ENCODE results near the gene UBE2U. TPM values are rescaled to one million over a fixed set of nuclear protein-coding genes. Genes with fewer than 3 reads are reported as not detected.

Gene UBE2U
- total and polyA plus RNA-seq, 10 of the 15 experiments (the other 5 are each of a cell fraction or from before 2014, with no cell fraction given): not detected

DNA sequence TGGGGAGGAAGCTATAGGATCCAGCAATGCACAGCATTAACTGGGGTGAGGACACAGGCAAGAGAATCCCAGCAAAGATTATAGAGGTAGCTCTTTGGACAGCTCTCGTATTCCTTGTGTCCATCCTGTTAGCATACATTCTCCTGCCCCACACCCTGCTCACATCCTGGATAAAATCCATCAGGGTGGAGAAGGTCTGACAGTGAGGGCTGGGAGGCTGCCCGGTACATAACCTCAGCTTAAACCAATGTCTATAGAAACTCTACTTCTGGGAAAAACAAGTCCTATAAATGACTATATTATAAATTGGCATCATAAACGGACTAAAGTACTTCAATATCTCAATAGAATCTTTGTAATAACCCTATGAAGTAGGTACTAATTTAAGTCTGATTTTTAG lies 36.8 kb upstream of the UBE2U start (continued):
- TF ChIP-seq, protein P1, sequence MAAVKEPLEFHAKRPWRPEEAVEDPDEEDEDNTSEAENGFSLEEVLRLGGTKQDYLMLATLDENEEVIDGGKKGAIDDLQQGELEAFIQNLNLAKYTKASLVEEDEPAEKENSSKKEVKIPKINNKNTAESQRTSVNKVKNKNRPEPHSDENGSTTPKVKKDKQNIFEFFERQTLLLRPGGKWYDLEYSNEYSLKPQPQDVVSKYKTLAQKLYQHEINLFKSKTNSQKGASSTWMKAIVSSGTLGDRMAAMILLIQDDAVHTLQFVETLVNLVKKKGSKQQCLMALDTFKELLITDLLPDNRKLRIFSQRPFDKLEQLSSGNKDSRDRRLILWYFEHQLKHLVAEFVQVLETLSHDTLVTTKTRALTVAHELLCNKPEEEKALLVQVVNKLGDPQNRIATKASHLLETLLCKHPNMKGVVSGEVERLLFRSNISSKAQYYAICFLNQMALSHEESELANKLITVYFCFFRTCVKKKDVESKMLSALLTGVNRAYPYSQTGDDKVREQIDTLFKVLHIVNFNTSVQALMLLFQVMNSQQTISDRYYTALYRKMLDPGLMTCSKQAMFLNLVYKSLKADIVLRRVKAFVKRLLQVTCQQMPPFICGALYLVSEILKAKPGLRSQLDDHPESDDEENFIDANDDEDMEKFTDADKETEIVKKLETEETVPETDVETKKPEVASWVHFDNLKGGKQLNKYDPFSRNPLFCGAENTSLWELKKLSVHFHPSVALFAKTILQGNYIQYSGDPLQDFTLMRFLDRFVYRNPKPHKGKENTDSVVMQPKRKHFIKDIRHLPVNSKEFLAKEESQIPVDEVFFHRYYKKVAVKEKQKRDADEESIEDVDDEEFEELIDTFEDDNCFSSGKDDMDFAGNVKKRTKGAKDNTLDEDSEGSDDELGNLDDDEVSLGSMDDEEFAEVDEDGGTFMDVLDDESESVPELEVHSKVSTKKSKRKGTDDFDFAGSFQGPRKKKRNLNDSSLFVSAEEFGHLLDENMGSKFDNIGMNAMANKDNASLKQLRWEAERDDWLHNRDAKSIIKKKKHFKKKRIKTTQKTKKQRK (IDR thresholded peaks at IDR 0.05; ENCODE audit: low read depth, low read length): no peak
- TF ChIP-seq YY1 (IDR thresholded peaks at IDR 0.05; ENCODE audit: low read depth, low read length): no peak
- no peak for TF ChIP-seq SMC3 (IDR thresholded peaks at IDR 0.05; ENCODE audit: borderline replicate concordance, low read length)
- TF ChIP-seq CEBPB (IDR thresholded peaks at IDR 0.05; ENCODE audit: borderline replicate concordance in 1 of 2, low read depth in 2 of 2, low read length in 2 of 2): no peak
- TF ChIP-seq LARP7 (IDR thresholded peaks at IDR 0.05): no peak

DNA sequence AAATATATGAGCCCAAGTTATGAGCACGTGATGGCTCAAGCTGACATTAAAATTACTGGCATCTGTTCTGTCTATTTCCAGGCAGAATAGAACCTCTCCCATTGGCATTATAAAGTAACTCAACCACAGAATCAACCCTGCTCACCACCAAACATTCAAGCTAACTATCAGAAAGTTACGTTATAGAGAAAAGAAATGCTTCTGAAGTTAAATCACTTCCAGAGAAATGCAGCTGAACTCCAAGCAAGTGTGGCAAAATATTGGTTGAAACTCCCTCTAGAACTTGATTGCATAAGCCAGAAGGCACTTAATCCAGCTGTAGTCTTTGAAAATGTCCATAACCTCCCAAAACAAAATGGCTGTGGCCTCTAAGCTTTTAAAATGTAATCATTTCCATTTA lies 36.2 kb upstream of the UBE2U start:
- DNase-seq (ENCODE audit: low read depth, low spot score) (no peak), FAIRE-seq (no peak), ATAC-seq (no peak)
- intact Hi-C loops (cut with micrococcal nuclease; ENCODE audit: unreplicated experiment): no loop called here
- Histone ChIP-seq H3K9me3 (replicated peaks; ENCODE audit: control insufficient read depth, insufficient read depth, low read length) (no peaks in the 10 kb centered on the region; the same call in 2 of the 3 replicates), H3K27me3 (replicated peaks in 1 of 2; ENCODE audit: control insufficient read depth in 2 of 2, insufficient read depth in 2 of 2, low read length in 1 of 2) (no peaks in the 10 kb centered on the region), H2AFZ (ENCODE audit: control insufficient read depth, low read depth, low read length) (no peak overlapping the region), H3K4me1 (ENCODE audit: control insufficient read depth, insufficient read depth, low read length) (peaks cover 10% of the 10 kb centered on the region), H3K27ac (ENCODE audit: control insufficient read depth, insufficient read depth) (no peak overlapping the region), H4K20me1 (ENCODE audit: control insufficient read depth, insufficient read depth) (no peaks in the 10 kb centered on the region), H3K79me2 (ENCODE audit: control insufficient read depth, insufficient read depth, low read length) (no peaks in the 10 kb centered on the region), H3K4me3 (no peak overlapping the region), H3K4me2 (ENCODE audit: control insufficient read depth, insufficient read depth) (no peak overlapping the region), H3K36me3 (ENCODE audit: control insufficient read depth in 2 of 2, insufficient read depth in 2 of 2, low read length in 1 of 2) (no peaks in the 10 kb centered on the region), H3K9ac (ENCODE audit: control insufficient read depth, insufficient read depth, low read length) (no peak overlapping the region)
- ChIA-PET SMC1A (ENCODE audit: uncharacterized antibody, unreplicated experiment) (interaction anchor here (0.9 to 1.4 kb wide), 4 partner anchors 15 to 476 kb away, joined by 3 to 4 read pairs (median 3); no protein-coding TSS in a partner anchor), CTCF (interaction anchor here (1.1 to 2.4 kb wide), 2 partner anchors 30 to 609 kb away, joined by 3 to 10 read pairs; no protein-coding TSS in a partner anchor), RAD21 (ENCODE audit: unreplicated experiment) (interaction anchor here (0.9 kb wide), 1 partner anchor 31 kb away, joined by 3 read pairs; no protein-coding TSS in a partner anchor), POLR2A (no interaction called here)
- no TSS peak for BruUV-seq (replicated peaks)
- in situ Hi-C loops (cut with MboI): no loop called here
- WGBS (ENCODE audit: insufficient coverage, insufficient replicate concordance, low lambda C conversion rate, missing lambda C conversion rate): 0% methylated on average over 2 of the region's 2 CpGs
- TF ChIP-seq, protein P2, sequence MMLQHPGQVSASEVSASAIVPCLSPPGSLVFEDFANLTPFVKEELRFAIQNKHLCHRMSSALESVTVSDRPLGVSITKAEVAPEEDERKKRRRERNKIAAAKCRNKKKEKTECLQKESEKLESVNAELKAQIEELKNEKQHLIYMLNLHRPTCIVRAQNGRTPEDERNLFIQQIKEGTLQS (IDR thresholded peaks at IDR 0.05; ENCODE audit: borderline replicate concordance, extremely low read depth, low read depth, low read length): no peak
- TF ChIP-seq ZNF24 (IDR thresholded peaks at IDR 0.05) (no peak), IKZF2 (IDR thresholded peaks at IDR 0.05) (no peak), JUNB (IDR thresholded peaks at IDR 0.05) (no peak), MYB (IDR thresholded peaks at IDR 0.05; ENCODE audit: borderline replicate concordance, low read depth, low read length) (no peak), TBL1XR1 (IDR thresholded peaks at IDR 0.05; ENCODE audit: low read depth, low read length) (no peak), MEF2B (IDR thresholded peaks at IDR 0.05; ENCODE audit: partially characterized antibody, poor library complexity, severe bottlenecking) (no peak), CHD4 (IDR thresholded peaks at IDR 0.05) (no peak), POLR2A (IDR thresholded peaks at IDR 0.05; ENCODE audit: low read depth, low read length) (no peak), SREBF1 (IDR thresholded peaks at IDR 0.05; ENCODE audit: low read length) (no peak)
- TF ChIP-seq, protein P3, sequence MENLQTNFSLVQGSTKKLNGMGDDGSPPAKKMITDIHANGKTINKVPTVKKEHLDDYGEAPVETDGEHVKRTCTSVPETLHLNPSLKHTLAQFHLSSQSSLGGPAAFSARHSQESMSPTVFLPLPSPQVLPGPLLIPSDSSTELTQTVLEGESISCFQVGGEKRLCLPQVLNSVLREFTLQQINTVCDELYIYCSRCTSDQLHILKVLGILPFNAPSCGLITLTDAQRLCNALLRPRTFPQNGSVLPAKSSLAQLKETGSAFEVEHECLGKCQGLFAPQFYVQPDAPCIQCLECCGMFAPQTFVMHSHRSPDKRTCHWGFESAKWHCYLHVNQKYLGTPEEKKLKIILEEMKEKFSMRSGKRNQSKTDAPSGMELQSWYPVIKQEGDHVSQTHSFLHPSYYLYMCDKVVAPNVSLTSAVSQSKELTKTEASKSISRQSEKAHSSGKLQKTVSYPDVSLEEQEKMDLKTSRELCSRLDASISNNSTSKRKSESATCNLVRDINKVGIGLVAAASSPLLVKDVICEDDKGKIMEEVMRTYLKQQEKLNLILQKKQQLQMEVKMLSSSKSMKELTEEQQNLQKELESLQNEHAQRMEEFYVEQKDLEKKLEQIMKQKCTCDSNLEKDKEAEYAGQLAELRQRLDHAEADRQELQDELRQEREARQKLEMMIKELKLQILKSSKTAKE (IDR thresholded peaks at IDR 0.05; ENCODE audit: low read depth, poor library complexity, severe bottlenecking): no peak

Data from GM12878 (cell line).